ENCODE measurements around the gene P3H3. TPM values are rescaled to one million over a fixed set of nuclear protein-coding genes. Genes with fewer than 3 reads are reported as not detected.
"Not testable (repeated sequence)": the region's sequence is repeated elsewhere in the genome, so short reads cannot be mapped to it uniquely, and the experiment has no call there.

P3H3 gene
- total RNA-seq, 1 donor from 2014 or later = 4.0 TPM

DNA sequence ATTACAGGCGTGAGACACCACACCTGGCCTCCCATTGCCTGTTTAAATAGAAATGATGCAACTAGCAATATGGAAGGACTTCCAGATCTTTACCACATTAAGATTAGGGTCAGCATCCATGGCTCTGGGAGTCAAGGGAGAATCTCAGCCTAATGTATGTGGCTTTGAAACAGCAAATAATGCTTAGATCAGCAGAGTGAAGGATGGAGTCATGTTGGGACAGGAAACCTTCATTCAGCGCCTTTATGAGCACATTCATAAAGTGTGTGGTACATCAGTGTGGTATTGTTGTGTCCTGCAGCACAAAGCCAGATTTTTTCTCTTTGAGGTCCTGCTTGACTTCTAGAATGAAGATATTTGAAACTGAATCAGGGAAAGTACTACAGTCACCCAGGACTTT lies 60.2 kb downstream of the P3H3 start:
- Mint-ChIP-seq H3K27me3 (ENCODE audit: insufficient read depth) (no peaks in the 10 kb centered on the region), H3K36me3 (ENCODE audit: low read depth) (peaks cover 15% of the 10 kb centered on the region), H3K4me1 (ENCODE audit: low read depth) (peaks cover 19% of the 10 kb centered on the region), H3K9me3 (no peaks in the 10 kb centered on the region), H3K27ac (no peak overlapping the region), H3K4me3 (no peak overlapping the region)
- no peak for DNase-seq (ENCODE audit: low spot score)
- intact Hi-C loops (cut with micrococcal nuclease) = no loop called here

DNA sequence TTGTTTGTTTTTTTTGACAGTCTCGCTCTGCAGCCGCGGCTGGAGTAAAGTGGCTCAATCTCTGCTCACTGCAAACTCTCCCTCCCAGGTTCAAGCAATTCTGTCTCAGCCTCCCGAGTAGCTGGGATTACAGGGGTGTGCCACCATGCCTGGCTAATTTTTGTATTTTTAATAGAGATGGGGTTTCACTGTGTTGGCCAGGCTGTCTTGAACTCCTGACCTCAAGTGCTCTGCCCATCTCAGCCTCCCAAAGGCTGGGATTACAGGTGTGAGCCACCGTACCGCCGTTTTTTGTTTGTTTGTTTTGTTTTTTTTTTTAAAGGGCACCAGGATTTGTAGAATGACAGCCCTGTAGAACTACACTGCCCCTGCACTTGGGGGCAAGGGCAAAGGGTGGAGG lies 60.6 kb downstream of the P3H3 start:
- peaks cover 19% of the 10 kb centered on the region for H3K4me1 Mint-ChIP-seq (ENCODE audit: low read depth)
- H3K27me3 Mint-ChIP-seq (ENCODE audit: insufficient read depth); intact Hi-C loops (cut with micrococcal nuclease); DNase-seq (ENCODE audit: low spot score); H3K27ac Mint-ChIP-seq; H3K9me3 Mint-ChIP-seq; H3K4me3 Mint-ChIP-seq: not testable (repeated sequence)
- H3K36me3 Mint-ChIP-seq (ENCODE audit: low read depth) = peaks cover 14% of the 10 kb centered on the region

Other genes starting within 250 kb of the P3H3 start
- gene CHD4, start 221.0 kb upstream of the P3H3 start, total RNA-seq = 348 and 368 TPM in 2 replicates
- gene LPAR5, start 192.4 kb upstream of the P3H3 start, total RNA-seq = 2.8 and 3.1 TPM in 2 replicates
- gene ACRBP, start 181.0 kb upstream of the P3H3 start, total RNA-seq = 0.83 and 1.0 TPM in 2 replicates
- gene ING4, start 165.3 kb upstream of the P3H3 start, total RNA-seq = 14.6 and 15.0 TPM in 2 replicates
- gene ZNF384, start 139.0 kb upstream of the P3H3 start, total RNA-seq = 79.6 and 89.8 TPM in 2 replicates
- 0.07 and 0.08 TPM in 2 replicates for gene PIANP, start 127.6 kb upstream of the P3H3 start, total RNA-seq
- gene COPS7A, start 104.4 kb upstream of the P3H3 start, total RNA-seq = 34.6 and 36.2 TPM in 2 replicates
- 159 and 161 TPM in 2 replicates for gene MLF2, start 75.3 kb upstream of the P3H3 start, total RNA-seq
- gene PTMS, start 62.0 kb upstream of the P3H3 start, total RNA-seq = 247 and 262 TPM in 2 replicates
- gene LAG3, start 55.9 kb upstream of the P3H3 start, total RNA-seq = 268 and 275 TPM in 2 replicates
- 311 TPM in 2 replicates for gene CD4, start 38.9 kb upstream of the P3H3 start, total RNA-seq
- 0.29 and 0.32 TPM in 2 replicates for gene GPR162, start 6.6 kb upstream of the P3H3 start, total RNA-seq
- 1.6 and 1.7 TPM in 2 replicates for gene GNB3, start 12.5 kb downstream of the P3H3 start, total RNA-seq
- gene CDCA3, start 22.9 kb downstream of the P3H3 start, total RNA-seq = 27.2 and 32.5 TPM in 2 replicates
- gene USP5, start 23.7 kb downstream of the P3H3 start, total RNA-seq = 116 and 127 TPM in 2 replicates
- 1,427 and 1,438 TPM in 2 replicates for gene TPI1, start 39.1 kb downstream of the P3H3 start, total RNA-seq
- 3.4 and 4.7 TPM in 2 replicates for gene SPSB2, start 44.9 kb downstream of the P3H3 start, total RNA-seq
- gene LRRC23, start 76.4 kb downstream of the P3H3 start, total RNA-seq = 5.3 and 5.6 TPM in 2 replicates
- gene ENO2, start 86.2 kb downstream of the P3H3 start, total RNA-seq = 147 and 156 TPM in 2 replicates
- 70.8 and 71.2 TPM in 2 replicates for gene ATN1, start 99.6 kb downstream of the P3H3 start, total RNA-seq
- gene RNU7-1, start 115.4 kb downstream of the P3H3 start, total RNA-seq = not detected in 2 replicates
- gene C12orf57, start 115.6 kb downstream of the P3H3 start, total RNA-seq = 190 and 197 TPM in 2 replicates
- 332 and 341 TPM in 2 replicates for gene PTPN6, start 122.9 kb downstream of the P3H3 start, total RNA-seq
- gene PHB2, start 142.3 kb downstream of the P3H3 start, total RNA-seq = 456 and 469 TPM in 2 replicates
- 132 and 134 TPM in 2 replicates for gene EMG1, start 142.5 kb downstream of the P3H3 start, total RNA-seq
- gene LPCAT3, start 190.1 kb downstream of the P3H3 start, total RNA-seq = 27.9 and 30.0 TPM in 2 replicates
- 1.6 and 2.4 TPM in 2 replicates for gene C1S, start 232.3 kb downstream of the P3H3 start, total RNA-seq